GM12878 (cell line): ENCODE results near the gene C1QL1. TPM values are rescaled to one million over a fixed set of nuclear protein-coding genes. Genes with fewer than 3 reads are reported as not detected.

Experiments used
- ATAC-seq: fragments of 200-7000 bp; cut with Tn5 transposase; 3 replicates; pipeline ENCODE4 v1.9.1; 2020; ENCODE audit warnings: mild to moderate bottlenecking, moderate library complexity
- BruUV-seq: library from RNA; stranded (reverse); fragments of 400-500 nt; replicated peaks from 2 replicates; lab custom pipeline; 2021; lab: Mats Ljungman, UMichigan
- CTCF ChIA-PET: fragments of 300-600 bp; sonication (Branson Sonifier 250); formaldehyde crosslinking; extraction: SDS; loops from one replicate; lab custom pipeline; 2021; ENCODE audit warnings: inconsistent platforms; lab: Yijun Ruan, JAX
- POLR2A ChIA-PET: fragments of 350-600 bp; formaldehyde crosslinking; extraction: SDS; loops from one replicate; lab custom pipeline; 2021; ENCODE audit warnings: inconsistent platforms; lab: Charles Lee
- RAD21 ChIA-PET: fragments of 300-600 bp; sonication (Branson Sonifier 250); formaldehyde crosslinking; loops from one replicate; lab custom pipeline; 2023; ENCODE audit warnings: antibody characterized with exemption; ENCODE audit not compliant: unreplicated experiment; lab: Charles Lee
- SMC1A ChIA-PET: fragments of 300-600 bp; sonication (Branson Sonifier 250); formaldehyde crosslinking; loops from one replicate; lab custom pipeline; 2023; ENCODE audit not compliant: unreplicated experiment, uncharacterized antibody; lab: Charles Lee
- DNase-seq: peaks from one replicate; pipeline ENCODE4 v3.0.0-alpha.2; 2011; ENCODE audit warnings: low read depth, low spot score
- FAIRE-seq: peaks from 3 replicates; lab custom pipeline; 2011; peaks lifted over from hg19 to GRCh38; lab: Jason Lieb, UNC
- H2AFZ ChIP-seq: 2 replicates; pipeline ENCODE4 v1.6.0; 2011; ENCODE audit warnings: low read depth, low read length, control low read depth; ENCODE audit not compliant: control insufficient read depth
- H3K27ac ChIP-seq: 2 replicates; pipeline ENCODE4 v1.5.1; 2011; ENCODE audit warnings: control low read depth; ENCODE audit not compliant: control insufficient read depth, insufficient read depth
- H3K27me3 ChIP-seq, 2 experiments: replicated peaks in 1 of 2; 2 replicates each; pipeline versions ENCODE4 v1.6.0 to v1.6.1; 2011; ENCODE audit warnings: low read length in 1 of 2; ENCODE audit not compliant: control insufficient read depth in 2 of 2, insufficient read depth in 2 of 2
- H3K36me3 ChIP-seq, 2 experiments: 2 replicates each; pipeline ENCODE4 v1.5.1; 2011; ENCODE audit warnings: low read length in 1 of 2; ENCODE audit not compliant: control insufficient read depth in 2 of 2, insufficient read depth in 2 of 2
- H3K4me1 ChIP-seq: 2 replicates; pipeline ENCODE4 v1.6.1; 2011; ENCODE audit warnings: mild to moderate bottlenecking, low read length, moderate library complexity, mixed read lengths; ENCODE audit not compliant: control insufficient read depth, insufficient read depth
- H3K4me2 ChIP-seq: 2 replicates; pipeline ENCODE4 v1.6.0; 2011; ENCODE audit warnings: control low read depth; ENCODE audit not compliant: control insufficient read depth, insufficient read depth
- H3K4me3 ChIP-seq: fragments of 200-600 bp; sonication (generic); 2 replicates; pipeline ENCODE4 v1.5.1; 2016
- H3K79me2 ChIP-seq: 2 replicates; pipeline ENCODE4 v1.6.0; 2011; ENCODE audit warnings: low read length; ENCODE audit not compliant: control insufficient read depth, insufficient read depth
- H3K9ac ChIP-seq: 2 replicates; pipeline ENCODE4 v1.8.0; 2011; ENCODE audit warnings: low read length, control low read depth, mixed read lengths; ENCODE audit not compliant: control insufficient read depth, insufficient read depth
- H3K9me3 ChIP-seq: replicated peaks from 3 replicates; pipeline ENCODE4 v1.5.1; 2011; ENCODE audit warnings: mild to moderate bottlenecking, low read length; ENCODE audit not compliant: control insufficient read depth, insufficient read depth
- H4K20me1 ChIP-seq: 2 replicates; pipeline ENCODE4 v1.6.0; 2011; ENCODE audit not compliant: control insufficient read depth, insufficient read depth
- BCL11A ChIP-seq: IDR thresholded peaks from 2 replicates; pipeline ENCODE4 v1.6.1; 2011; ENCODE audit warnings: low read depth, low read length
- ESRRA ChIP-seq: IDR thresholded peaks from 2 replicates; pipeline ENCODE4 v1.6.1; 2012; ENCODE audit warnings: mild to moderate bottlenecking, low read length, improper control_type of control experiment
- ETV6 ChIP-seq, 2 experiments: fragments of 450-650 bp in 1 of 2; IDR thresholded peaks in 1 of 2; conservative IDR thresholded peaks in 1 of 2; 2 replicates each; pipeline ENCODE4 v1.6.1; 2014; ENCODE audit warnings: antibody characterized with exemption in 1 of 2, borderline replicate concordance in 1 of 2, low read depth in 1 of 2, mild to moderate bottlenecking in 1 of 2, moderate library complexity in 1 of 2
- HSF1 ChIP-seq: fragments of 150-350 bp; IDR thresholded peaks from 2 replicates; pipeline ENCODE4 v1.6.1; 2014; ENCODE audit warnings: mild to moderate bottlenecking, low read depth, low read length
- KLF5 ChIP-seq: fragments of 450-650 bp; IDR thresholded peaks from 2 replicates; pipeline ENCODE4 v1.6.1; 2014; ENCODE audit warnings: mild to moderate bottlenecking; ENCODE audit not compliant: partially characterized antibody
- MEF2A ChIP-seq: IDR thresholded peaks from 2 replicates; pipeline ENCODE4 v1.6.1; 2011; ENCODE audit warnings: low read depth, mild to moderate bottlenecking, low read length, moderate library complexity; ENCODE audit not compliant: insufficient read depth
- POLR2A ChIP-seq: IDR thresholded peaks from 2 replicates; pipeline ENCODE4 v1.6.1; 2011; ENCODE audit warnings: low read depth, mild to moderate bottlenecking, low read length
- SMAD1 ChIP-seq: fragments of 450-650 bp; IDR thresholded peaks from 2 replicates; pipeline ENCODE4 v1.6.1; 2018; ENCODE audit warnings: mild to moderate bottlenecking, low read depth; ENCODE audit not compliant: partially characterized antibody
- TCF7 ChIP-seq: IDR thresholded peaks from 2 replicates; pipeline ENCODE4 v1.6.1; 2014; ENCODE audit warnings: antibody characterized with exemption, borderline replicate concordance
- ZBED1 ChIP-seq: IDR thresholded peaks from 2 replicates; pipeline ENCODE4 v1.6.1; 2016; ENCODE audit warnings: borderline replicate concordance
- WGBS: methylation state at CpG from one replicate; pipeline ENCODE4 v1.1.6; 2016; ENCODE audit warnings: low lambda C conversion rate; ENCODE audit not compliant: insufficient replicate concordance, insufficient coverage; ENCODE audit errors: missing lambda C conversion rate; 5-methylcytosine and 5-hydroxymethylcytosine counted together
- in situ Hi-C: fragments of 300-500 bp; cut with MboI; formaldehyde crosslinking; loops from 9 replicates; pipeline ENCODE4 v1.14.3; 2018; ENCODE audit warnings: mixed read lengths
- intact Hi-C: fragments of 100-400 bp; cut with micrococcal nuclease; formaldehyde crosslinking; loops from one replicate; pipeline ENCODE4 v1.14.2; 2022; ENCODE audit not compliant: unreplicated experiment
- polyA plus RNA-seq, 11 experiments: library from polyadenylated mRNA; depleted of rRNA in 4 of 11; unstranded in 6 of 11; stranded (reverse) in 5 of 11; fragments of >200 nt; fragmentation: Nextera tagmentation in 4 of 11; fragmentation: Illumina TruSeq in 1 of 11; extraction: Ambion mirVana in 4 of 11; extraction: Trizol in 1 of 11; gene quantifications; 1 replicate in 1 of 11; 2 replicates in 10 of 11; pipeline versions ENCODE4 v1.2.1 to v1.2.3, GENCODE V29; 2011 to 2016; ENCODE audit warnings: inconsistent platforms in 2 of 11, missing spikeins in 2 of 11, low read depth in 1 of 11
- total RNA-seq, 4 experiments: library from RNA; depleted of rRNA in 3 of 4; stranded (reverse); fragments of >200 nt in 3 of 4; fragmentation: Illumina TruSeq in 1 of 4; extraction: Trizol in 1 of 4; gene quantifications; 2 replicates each; pipeline versions ENCODE4 v1.2.1 to v1.2.3, GENCODE V29; 2013 to 2021
- TF ChIP-seq, protein P1 (sequence below): IDR thresholded peaks from 2 replicates; pipeline ENCODE4 v1.6.1; 2012; ENCODE audit warnings: low read depth, low read length, improper control_type of control experiment
- TF ChIP-seq, protein P2 (sequence below): fragments of 450-650 bp; IDR thresholded peaks from 2 replicates; pipeline ENCODE4 v1.6.1; 2017; ENCODE audit warnings: mild to moderate bottlenecking, low read depth, inconsistent platforms; ENCODE audit not compliant: poor library complexity, severe bottlenecking

The C1QL1 gene
- total and polyA plus RNA-seq, 10 of the 15 experiments (the other 5 are each of a cell fraction or from before 2014, with no cell fraction given), result not detected

DNA sequence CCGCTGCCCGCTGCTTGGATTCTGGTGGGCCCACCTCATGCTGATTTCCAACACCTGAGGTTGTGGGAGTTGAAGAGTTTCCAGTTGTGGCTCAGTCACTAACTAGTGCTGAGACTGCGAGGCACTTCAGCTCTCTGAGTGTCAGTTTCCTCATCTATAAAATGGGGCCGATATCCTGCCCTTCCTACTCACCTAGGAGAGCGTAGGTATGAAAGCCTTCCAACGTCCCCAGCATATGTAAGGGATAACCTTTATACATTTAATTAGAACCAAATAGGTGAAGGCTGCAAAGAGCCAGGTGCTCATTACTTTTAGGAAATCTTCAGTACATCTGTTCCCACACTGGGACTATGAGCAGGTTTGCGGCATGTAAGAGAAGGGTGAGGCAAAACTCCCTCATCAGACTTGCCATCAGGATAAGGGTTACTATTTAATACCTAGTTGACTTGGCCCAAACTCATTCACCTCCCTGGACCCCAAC is 19.7 kb downstream of the C1QL1 start (continued):
- TF ChIP-seq, protein P1, sequence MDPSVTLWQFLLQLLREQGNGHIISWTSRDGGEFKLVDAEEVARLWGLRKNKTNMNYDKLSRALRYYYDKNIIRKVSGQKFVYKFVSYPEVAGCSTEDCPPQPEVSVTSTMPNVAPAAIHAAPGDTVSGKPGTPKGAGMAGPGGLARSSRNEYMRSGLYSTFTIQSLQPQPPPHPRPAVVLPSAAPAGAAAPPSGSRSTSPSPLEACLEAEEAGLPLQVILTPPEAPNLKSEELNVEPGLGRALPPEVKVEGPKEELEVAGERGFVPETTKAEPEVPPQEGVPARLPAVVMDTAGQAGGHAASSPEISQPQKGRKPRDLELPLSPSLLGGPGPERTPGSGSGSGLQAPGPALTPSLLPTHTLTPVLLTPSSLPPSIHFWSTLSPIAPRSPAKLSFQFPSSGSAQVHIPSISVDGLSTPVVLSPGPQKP, result no peak

DNA sequence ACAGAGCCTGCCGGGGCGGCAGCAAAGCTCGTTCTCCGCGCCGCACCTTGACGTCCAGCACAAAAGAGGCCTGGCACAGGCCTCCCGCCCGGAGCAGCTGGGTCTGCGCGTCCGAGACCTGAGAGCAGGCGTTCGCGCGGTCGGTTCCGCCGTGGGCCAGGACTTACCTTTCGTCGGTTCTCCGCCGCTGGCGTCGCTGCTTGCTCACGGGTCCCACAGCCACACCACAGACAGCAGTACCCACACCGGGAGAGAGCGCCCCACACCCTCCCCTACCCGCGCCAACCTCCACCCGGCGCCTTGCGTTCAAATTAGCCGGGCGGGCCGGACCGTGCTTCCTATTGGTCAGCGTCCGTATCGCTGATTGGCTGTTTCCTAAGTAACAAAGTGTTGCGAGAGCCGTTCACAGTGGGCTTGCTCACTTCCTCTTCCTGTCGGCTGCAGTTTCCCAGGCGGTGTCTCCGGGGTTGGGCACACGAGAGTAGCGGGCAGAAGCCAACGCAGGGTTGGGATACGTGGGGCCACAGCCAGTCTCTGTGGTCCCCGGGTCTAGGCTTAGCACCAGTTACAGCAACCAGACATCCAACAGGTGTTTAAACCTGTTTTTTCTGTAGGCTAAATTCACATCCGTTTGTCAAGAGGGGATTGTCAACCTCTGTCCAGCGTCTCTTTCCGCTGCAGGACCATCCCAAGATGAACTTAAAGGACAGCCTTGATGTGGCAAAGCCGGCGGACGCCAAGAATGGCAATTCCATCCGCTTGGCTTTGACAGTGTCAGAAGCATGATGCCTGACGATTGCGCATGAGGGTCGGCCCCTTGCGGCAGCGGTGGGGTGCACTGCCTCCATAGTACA is 20.4 kb downstream of the C1QL1 start, which contains the start of gene KIF18B:
TSS of gene KIF18B (minus strand) at position 313 of the 854 bp plus-strand sequence. CDS start 11,429 bp downstream, outside the sequence.
- H3K4me3 ChIP-seq, result peak within 1 kb of the TSS; percentile 72
- no peaks in the 10 kb centered on the region for H3K27me3 ChIP-seq
- intact Hi-C loops, result no loop called here
- TF ChIP-seq ETV6 (conservative IDR thresholded peaks at IDR 0.05 in 1 of 2, IDR thresholded peaks at IDR 0.05 in 1 of 2; ENCODE audit: borderline replicate concordance in 1 of 2, low read depth in 1 of 2), result peak in 1 of 2 experiments; percentile 43; a peak in 1 of 4 replicates
- peak; percentile 87 for TF ChIP-seq SMAD1
- no peak for TF ChIP-seq MEF2A
- TF ChIP-seq BCL11A, result no peak
- TF ChIP-seq, protein P2, sequence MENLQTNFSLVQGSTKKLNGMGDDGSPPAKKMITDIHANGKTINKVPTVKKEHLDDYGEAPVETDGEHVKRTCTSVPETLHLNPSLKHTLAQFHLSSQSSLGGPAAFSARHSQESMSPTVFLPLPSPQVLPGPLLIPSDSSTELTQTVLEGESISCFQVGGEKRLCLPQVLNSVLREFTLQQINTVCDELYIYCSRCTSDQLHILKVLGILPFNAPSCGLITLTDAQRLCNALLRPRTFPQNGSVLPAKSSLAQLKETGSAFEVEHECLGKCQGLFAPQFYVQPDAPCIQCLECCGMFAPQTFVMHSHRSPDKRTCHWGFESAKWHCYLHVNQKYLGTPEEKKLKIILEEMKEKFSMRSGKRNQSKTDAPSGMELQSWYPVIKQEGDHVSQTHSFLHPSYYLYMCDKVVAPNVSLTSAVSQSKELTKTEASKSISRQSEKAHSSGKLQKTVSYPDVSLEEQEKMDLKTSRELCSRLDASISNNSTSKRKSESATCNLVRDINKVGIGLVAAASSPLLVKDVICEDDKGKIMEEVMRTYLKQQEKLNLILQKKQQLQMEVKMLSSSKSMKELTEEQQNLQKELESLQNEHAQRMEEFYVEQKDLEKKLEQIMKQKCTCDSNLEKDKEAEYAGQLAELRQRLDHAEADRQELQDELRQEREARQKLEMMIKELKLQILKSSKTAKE, result no peak
- TF ChIP-seq POLR2A, result peak; percentile 98
- no peak for TF ChIP-seq HSF1
- no peak for TF ChIP-seq ZBED1
- TF ChIP-seq KLF5, result peak; percentile 71
- no peak for TF ChIP-seq ESRRA
- no peak for TF ChIP-seq TCF7

More for the DNA sequence above, 20.4 kb downstream of the C1QL1 start, which contains the start of gene KIF18B:
- WGBS, result 4% methylated on average over 62 of the region's 62 CpGs
- peak within 1 kb of the TSS; percentile 86 for H3K4me2 ChIP-seq
- no peaks in the 10 kb centered on the region for H4K20me1 ChIP-seq
- peak within 1 kb of the TSS; percentile 92 for H2AFZ ChIP-seq
- POLR2A ChIA-PET, result interaction anchor here (0.6 to 1.5 kb wide), 5 partner anchors 11 to 459 kb away, joined by 3 to 8 read pairs (median 3); no protein-coding TSS in a partner anchor
- CTCF ChIA-PET, result interaction anchor here (1.1 to 1.4 kb wide), 2 partner anchors 26 to 188 kb away, joined by 4 to 5 read pairs; partner anchors contain the start of gene ACBD4
- peak; percentile 98 for ATAC-seq
- H3K9me3 ChIP-seq, result no peaks in the 10 kb centered on the region
- H3K27ac ChIP-seq, result peak within 1 kb of the TSS; percentile 90
- in situ Hi-C loops, result no loop called here
- peak within 1 kb of the TSS; percentile 94 for H3K9ac ChIP-seq
- TSS peak; percentile 100 for BruUV-seq
- peak; percentile 99 for FAIRE-seq
- RAD21 ChIA-PET, result interaction anchor here (3.0 kb wide), 1 partner anchor 27 kb away, joined by 8 read pairs; no protein-coding TSS in a partner anchor
- H3K36me3 ChIP-seq, result no peaks in the 10 kb centered on the region; a peak in 1 of 4 replicates
- H3K4me1 ChIP-seq, result 0 out of 2 replicates have a peak, but pooled peaks cover 4% of the 10 kb centered on the region
- SMC1A ChIA-PET, result no interaction called here
- DNase-seq, result peak; percentile 85
- peaks cover 46% of the 10 kb centered on the region for H3K79me2 ChIP-seq
